ENCODE data around the gene PNMA6E. TPM values are rescaled to one million over a fixed set of nuclear protein-coding genes. Genes with fewer than 3 reads are reported as not detected.

Gene PNMA6E
- total and polyA plus RNA-seq, 2 of the 13 experiments (the other 11 are each of a cell fraction or from before 2014, with no cell fraction given), result not detected

DNA sequence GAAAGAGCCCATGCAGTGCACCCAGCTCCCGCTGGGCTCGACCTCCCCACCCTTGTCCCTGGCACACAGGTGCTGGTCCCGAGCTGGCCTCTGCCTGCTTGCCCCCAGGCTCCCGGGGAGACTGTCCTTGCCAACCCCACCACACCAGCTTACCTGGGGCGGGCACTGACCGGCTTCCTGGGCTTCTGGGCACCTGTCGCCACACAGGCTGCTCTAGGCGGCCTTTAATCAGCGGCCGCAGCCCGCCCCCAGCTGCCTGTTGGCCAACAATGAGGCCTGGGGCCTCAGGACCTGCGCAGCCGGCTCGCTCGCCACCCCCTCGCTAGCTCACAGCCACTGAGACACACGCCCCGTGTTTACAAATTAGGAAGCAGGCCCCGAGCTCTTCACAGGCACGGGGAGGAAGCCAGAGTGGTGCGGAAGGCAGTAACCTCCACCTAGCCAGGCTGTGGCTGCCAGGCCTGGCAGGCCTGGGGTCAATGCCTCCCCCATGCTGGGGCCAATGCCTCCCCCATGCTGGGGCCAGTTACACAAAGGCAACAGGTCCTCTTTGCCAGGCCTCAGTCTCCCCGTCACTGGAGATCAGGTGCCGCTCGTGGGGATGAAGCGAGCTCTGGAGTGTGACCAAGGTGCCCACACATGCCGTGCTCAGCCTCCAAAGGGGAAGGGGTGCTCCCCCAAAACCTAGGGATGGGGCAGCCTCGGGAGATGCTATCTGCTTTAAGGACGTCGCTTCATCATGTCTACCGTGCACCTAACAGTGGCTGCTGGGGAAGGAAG is 44.9 kb upstream of the PNMA6E start, which contains the start of gene TREX2:
TREX2 (minus strand) TSS at position 201 of the 780 bp plus-strand sequence. CDS start 626 bp downstream, outside the sequence.
- no CpG with 5 or more reads among the region's 30 CpGs for WGBS (ENCODE audit: low lambda C conversion rate)
- intact Hi-C loops (cut with micrococcal nuclease; ENCODE audit: unreplicated experiment), result no loop called here
- in situ Hi-C loops (cut with HindIII; ENCODE audit: extremely low pct_ligation_motif_present, low pct_unique_long_range_greater_than_20kb), result no loop called here
- no peaks in the 10 kb centered on the region for H3K9me3 ChIP-seq (ENCODE audit: low read length)
- H3K4me2 ChIP-seq (ENCODE audit: low read depth, low read length), result no peak within 1 kb of the TSS
- H2AFZ ChIP-seq (ENCODE audit: low read length), result no peak within 1 kb of the TSS
- H3K27me3 ChIP-seq (ENCODE audit: control insufficient read depth in 1 of 2, insufficient read depth in 2 of 2, low read length in 2 of 2), result no peaks in the 10 kb centered on the region
- H3K79me2 ChIP-seq (ENCODE audit: insufficient read depth, low read length), result no peaks in the 10 kb centered on the region
- no peak within 1 kb of the TSS for H3K27ac ChIP-seq (ENCODE audit: extremely low read length, insufficient read depth, low read length)
- no TSS peak for BruUV-seq (replicated peaks)
- no peaks in the 10 kb centered on the region for H3K4me1 ChIP-seq (ENCODE audit: insufficient read depth, low read length)
- no peak within 1 kb of the TSS for H3K9ac ChIP-seq (ENCODE audit: insufficient read depth, low read depth, low read length)
- POLR2A ChIA-PET, result no interaction called here
- CTCF ChIA-PET (ENCODE audit: low intra/inter-chr PET ratio, low total read pairs), result no interaction called here
- DNase-seq (ENCODE audit: low spot score), result no peak
- no peak for ATAC-seq
- H4K20me1 ChIP-seq (ENCODE audit: insufficient read depth, low read length), result no peaks in the 10 kb centered on the region
- no peak for TF ChIP-seq ZNF136 (CRISPR knock-in tag; IDR thresholded peaks at IDR 0.05; ENCODE audit: low read depth)
- peak; percentile 36 for TF ChIP-seq AGO2 (optimal IDR thresholded peaks at IDR 0.05; ENCODE audit: low read depth, low read length)
- TF ChIP-seq ZNF678 (CRISPR knock-in tag; IDR thresholded peaks at IDR 0.05), result no peak
- no peak for TF ChIP-seq XRCC5 (optimal IDR thresholded peaks at IDR 0.05; ENCODE audit: low read length)
- TF ChIP-seq ZNF740 (CRISPR knock-in tag; IDR thresholded peaks at IDR 0.05), result no peak
- TF ChIP-seq, protein P1, sequence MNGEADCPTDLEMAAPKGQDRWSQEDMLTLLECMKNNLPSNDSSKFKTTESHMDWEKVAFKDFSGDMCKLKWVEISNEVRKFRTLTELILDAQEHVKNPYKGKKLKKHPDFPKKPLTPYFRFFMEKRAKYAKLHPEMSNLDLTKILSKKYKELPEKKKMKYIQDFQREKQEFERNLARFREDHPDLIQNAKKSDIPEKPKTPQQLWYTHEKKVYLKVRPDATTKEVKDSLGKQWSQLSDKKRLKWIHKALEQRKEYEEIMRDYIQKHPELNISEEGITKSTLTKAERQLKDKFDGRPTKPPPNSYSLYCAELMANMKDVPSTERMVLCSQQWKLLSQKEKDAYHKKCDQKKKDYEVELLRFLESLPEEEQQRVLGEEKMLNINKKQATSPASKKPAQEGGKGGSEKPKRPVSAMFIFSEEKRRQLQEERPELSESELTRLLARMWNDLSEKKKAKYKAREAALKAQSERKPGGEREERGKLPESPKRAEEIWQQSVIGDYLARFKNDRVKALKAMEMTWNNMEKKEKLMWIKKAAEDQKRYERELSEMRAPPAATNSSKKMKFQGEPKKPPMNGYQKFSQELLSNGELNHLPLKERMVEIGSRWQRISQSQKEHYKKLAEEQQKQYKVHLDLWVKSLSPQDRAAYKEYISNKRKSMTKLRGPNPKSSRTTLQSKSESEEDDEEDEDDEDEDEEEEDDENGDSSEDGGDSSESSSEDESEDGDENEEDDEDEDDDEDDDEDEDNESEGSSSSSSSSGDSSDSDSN (CRISPR knock-in tag; IDR thresholded peaks at IDR 0.05), result no peak
- no peak for TF ChIP-seq CAMTA2 (CRISPR knock-in tag; IDR thresholded peaks at IDR 0.05; ENCODE audit: borderline replicate concordance)
- no peak for TF ChIP-seq TBL1XR1 (IDR thresholded peaks at IDR 0.05; ENCODE audit: borderline replicate concordance, low read length, partially characterized antibody)
- H3K4me3 ChIP-seq (replicated peaks in 1 of 3; ENCODE audit: insufficient read depth in 1 of 3, low read depth in 2 of 3, low read length in 3 of 3), result no peak within 1 kb of the TSS
- FAIRE-seq, result no peak
- no peaks in the 10 kb centered on the region for H3K36me3 ChIP-seq (replicated peaks in 1 of 2; ENCODE audit: control insufficient read depth in 1 of 2, insufficient read depth in 2 of 2, low read length in 2 of 2)

All from HepG2 (cell line).